OCI-LY1 (cell line): ENCODE measurements around the gene CEP112.

Source experiments
- H2AFZ ChIP-seq: fragments of 200-600 bp; sonication (generic), shearing (Covaris generic); 2 replicates; pipeline ENCODE4 v1.6.0; 2014; ENCODE audit warnings: antibody characterized with exemption, mild to moderate bottlenecking, low read length
- H3F3A ChIP-seq: fragments of 200-600 bp; sonication (generic), shearing (Covaris generic); 2 replicates; pipeline ENCODE4 v1.6.0; 2014; ENCODE audit warnings: mild to moderate bottlenecking, antibody characterized with exemption, low read length, moderate library complexity; ENCODE audit not compliant: insufficient read depth
- H3K27ac ChIP-seq: fragments of 200-600 bp; sonication (generic); 2 replicates; pipeline ENCODE4 v1.5.1; 2014; ENCODE audit warnings: low read length, mixed run types, mild to moderate bottlenecking, low read depth; ENCODE audit not compliant: poor library complexity, severe bottlenecking
- H3K27me3 ChIP-seq: fragments of 200-600 bp; sonication (generic); 2 replicates; pipeline ENCODE4 v1.6.0; 2014; ENCODE audit warnings: antibody characterized with exemption, mild to moderate bottlenecking, low read length, moderate library complexity; ENCODE audit not compliant: insufficient read depth
- H3K36me3 ChIP-seq: fragments of 200-600 bp; sonication (generic); 2 replicates; pipeline ENCODE4 v1.6.1; 2014; ENCODE audit warnings: mild to moderate bottlenecking, antibody characterized with exemption, low read length, moderate library complexity, mixed read lengths; ENCODE audit not compliant: insufficient read depth
- H3K4me1 ChIP-seq: fragments of 200-600 bp; sonication (generic); 2 replicates; pipeline ENCODE4 v1.5.1; 2014; ENCODE audit warnings: mild to moderate bottlenecking, low read length, moderate library complexity; ENCODE audit not compliant: insufficient read depth, severe bottlenecking
- H3K4me2 ChIP-seq: fragments of 200-600 bp; sonication (generic), shearing (Covaris generic); 2 replicates; pipeline ENCODE4 v1.6.1; 2014; ENCODE audit warnings: low read length
- H3K4me3 ChIP-seq: fragments of 200-600 bp; sonication (generic); 2 replicates; pipeline ENCODE4 v1.5.1; 2014; ENCODE audit warnings: low read length, low read depth, mild to moderate bottlenecking, mixed read lengths; ENCODE audit not compliant: poor library complexity, severe bottlenecking
- H3K79me2 ChIP-seq: fragments of 200-600 bp; shearing (Covaris generic); 2 replicates; pipeline ENCODE4 v1.6.1; 2016; ENCODE audit warnings: mixed run types, low read length, mixed read lengths; ENCODE audit not compliant: insufficient read depth
- H3K9ac ChIP-seq: fragments of 200-600 bp; sonication (generic), shearing (Covaris generic); 2 replicates; pipeline ENCODE4 v1.6.1; 2014; ENCODE audit warnings: mild to moderate bottlenecking, low read length, mixed read lengths
- H3K9me2 ChIP-seq: fragments of 200-600 bp; sonication (generic), shearing (Covaris generic); 2 replicates; pipeline ENCODE4 v1.6.1; 2014; ENCODE audit warnings: low read depth, mild to moderate bottlenecking, low read length, mixed read lengths
- H3K9me3 ChIP-seq: fragments of 200-600 bp; shearing (Covaris generic); 2 replicates; pipeline ENCODE4 v1.6.1; 2014; ENCODE audit warnings: low read length, mixed read lengths
- H4K20me1 ChIP-seq: fragments of 200-600 bp; sonication (generic), shearing (Covaris generic); 2 replicates; pipeline ENCODE4 v1.6.0; 2016; ENCODE audit warnings: mild to moderate bottlenecking, low read length; ENCODE audit not compliant: insufficient read depth
- CTCF ChIP-seq: fragments of 200-600 bp; sonication (generic), shearing (Covaris generic); IDR thresholded peaks from 2 replicates; pipeline ENCODE4 v1.5.1; 2017; ENCODE audit warnings: mild to moderate bottlenecking, antibody characterized with exemption, low read length, moderate library complexity, mixed read lengths
- EZH2 ChIP-seq: fragments of 200-600 bp; sonication (generic), shearing (Covaris generic); IDR thresholded peaks from 2 replicates; pipeline ENCODE4 v1.8.0; 2017; ENCODE audit warnings: borderline replicate concordance, mixed run types, mild to moderate bottlenecking, antibody characterized with exemption, low read length, moderate library complexity, mixed read lengths

Gene CEP112

GRCh38 chr17:65920996-65921395 lies 270.9 kb downstream of the CEP112 start:
- Histone ChIP-seq H4K20me1 (no peaks in the 10 kb centered on the region), H3K4me1 (no peaks in the 10 kb centered on the region), H3K36me3 (no peaks in the 10 kb centered on the region), H3K9ac (no peak overlapping the region), H3K27ac (no peak overlapping the region), H3K4me2 (no peak overlapping the region), H3K9me2 (no peaks in the 10 kb centered on the region), H3F3A (no peaks in the 10 kb centered on the region), H3K4me3 (no peak overlapping the region), H3K79me2 (no peaks in the 10 kb centered on the region), H2AFZ (no peak overlapping the region), H3K9me3 (no peaks in the 10 kb centered on the region), H3K27me3 (no peaks in the 10 kb centered on the region)
- TF ChIP-seq CTCF = no peak
- no peak for TF ChIP-seq EZH2

DNA sequence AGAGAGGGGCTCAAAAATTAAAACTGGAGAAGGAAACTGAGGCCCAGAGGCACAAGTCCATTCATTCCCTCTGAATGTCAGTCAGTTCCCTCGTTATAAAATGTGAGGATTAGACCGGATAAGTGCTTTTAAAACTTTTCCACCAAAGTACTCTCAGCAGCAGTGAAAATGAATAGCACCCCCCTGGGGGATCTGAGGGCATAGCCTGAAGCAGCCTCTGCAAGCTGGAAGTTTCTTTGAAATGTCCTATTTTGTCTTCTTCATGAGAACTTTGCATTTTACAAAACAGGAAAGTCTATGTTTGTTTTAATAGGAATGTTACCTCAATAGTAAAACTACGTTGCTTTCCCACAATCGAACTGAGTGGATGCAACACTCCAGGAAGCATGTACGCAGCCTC lies 273.0 kb downstream of the CEP112 start:
- no peaks in the 10 kb centered on the region for H4K20me1 ChIP-seq
- H3K36me3 ChIP-seq = no peaks in the 10 kb centered on the region
- no peaks in the 10 kb centered on the region for H3K9me3 ChIP-seq
- H3K9ac ChIP-seq = no peak overlapping the region
- TF ChIP-seq CTCF = no peak
- no peaks in the 10 kb centered on the region for H3K4me1 ChIP-seq
- H3K4me3 ChIP-seq = no peak overlapping the region
- no peaks in the 10 kb centered on the region for H3K9me2 ChIP-seq
- no peaks in the 10 kb centered on the region for H3K79me2 ChIP-seq
- no peaks in the 10 kb centered on the region for H3F3A ChIP-seq
- no peaks in the 10 kb centered on the region for H3K27me3 ChIP-seq
- no peak overlapping the region for H3K27ac ChIP-seq
- H2AFZ ChIP-seq = no peak overlapping the region
- no peak overlapping the region for H3K4me2 ChIP-seq

- Histone ChIP-seq H3K4me2 (no peak overlapping the region), H2AFZ (no peak overlapping the region), H3K4me3 (no peak overlapping the region), H4K20me1 (no peaks in the 10 kb centered on the region), H3K9ac (no peak overlapping the region), H3K27me3 (no peaks in the 10 kb centered on the region), H3F3A (no peaks in the 10 kb centered on the region), H3K4me1 (no peaks in the 10 kb centered on the region), H3K27ac (no peak overlapping the region), H3K79me2 (no peaks in the 10 kb centered on the region), H3K9me2 (no peaks in the 10 kb centered on the region), H3K9me3 (no peaks in the 10 kb centered on the region), H3K36me3 (no peaks in the 10 kb centered on the region)
- TF ChIP-seq CTCF = no peak
- TF ChIP-seq EZH2 = no peak
Measured at GRCh38 chr17:65918500-65918899, 273.4 kb downstream of the CEP112 start.
